ENCODE results near the gene RBM33.

DNA sequence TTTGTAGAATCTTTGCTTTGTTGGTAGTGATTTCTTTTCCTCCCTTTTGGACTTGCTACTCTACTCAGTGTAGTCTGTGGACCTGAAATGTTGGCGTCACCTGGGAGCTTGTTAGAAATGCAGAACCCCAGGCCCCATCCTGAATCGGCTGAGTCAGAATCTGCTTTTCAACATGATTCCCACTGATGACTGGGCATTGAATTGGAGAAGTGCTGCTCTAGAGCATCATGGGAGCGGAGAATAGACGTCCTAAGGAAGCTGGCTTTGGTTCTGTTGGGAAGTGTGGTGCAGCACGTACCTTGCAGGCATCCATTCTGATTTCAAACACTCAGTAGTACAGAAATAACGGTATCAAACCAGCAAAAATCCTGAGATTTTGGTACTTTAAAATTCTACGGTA is 54.7 kb downstream of the RBM33 start:
- no peak for TF ChIP-seq CTCF (IDR thresholded peaks at IDR 0.05; ENCODE audit: insufficient read depth, low read depth, low read length)
- TF ChIP-seq EZH2 (IDR thresholded peaks at IDR 0.05; ENCODE audit: insufficient read depth, low read length) = no peak
